ENCODE measurements around the gene TTLL12. TPM values are rescaled to one million over a fixed set of nuclear protein-coding genes. Genes with fewer than 3 reads are reported as not detected.
A peak's percentile ranks its signal among the peaks of the same experiment; 100 is the strongest.

The TTLL12 gene
- total RNA-seq, 1 donor from 2014 or later = 53.7 TPM

DNA sequence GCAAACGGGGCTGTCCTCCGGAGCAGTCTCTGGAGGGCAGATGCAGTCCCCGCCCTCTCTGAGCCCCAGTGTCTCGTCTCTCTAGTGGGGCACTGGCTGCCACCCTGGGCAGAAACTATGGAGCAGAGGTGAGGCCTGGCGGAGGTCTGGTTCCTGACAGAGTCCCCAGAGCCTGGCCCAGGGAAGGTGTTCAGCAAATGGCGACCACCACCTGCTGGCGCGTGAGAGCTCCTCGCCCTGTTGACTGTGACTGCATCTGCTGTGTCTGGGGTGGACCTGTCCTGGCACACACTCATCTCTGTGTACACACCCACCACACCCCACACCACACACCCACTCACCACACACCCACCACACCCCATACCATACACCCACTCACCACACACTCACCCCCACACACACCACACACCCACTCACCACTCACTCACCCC is 18.3 kb upstream of the TTLL12 start:
- no peaks in the 10 kb centered on the region for H3K27me3 ChIP-seq (ENCODE audit: control insufficient read depth, insufficient read depth, low read length)
- H3K36me3 ChIP-seq (ENCODE audit: control insufficient read depth, insufficient read depth, low read length) = no peaks in the 10 kb centered on the region
- TF ChIP-seq, protein P1, sequence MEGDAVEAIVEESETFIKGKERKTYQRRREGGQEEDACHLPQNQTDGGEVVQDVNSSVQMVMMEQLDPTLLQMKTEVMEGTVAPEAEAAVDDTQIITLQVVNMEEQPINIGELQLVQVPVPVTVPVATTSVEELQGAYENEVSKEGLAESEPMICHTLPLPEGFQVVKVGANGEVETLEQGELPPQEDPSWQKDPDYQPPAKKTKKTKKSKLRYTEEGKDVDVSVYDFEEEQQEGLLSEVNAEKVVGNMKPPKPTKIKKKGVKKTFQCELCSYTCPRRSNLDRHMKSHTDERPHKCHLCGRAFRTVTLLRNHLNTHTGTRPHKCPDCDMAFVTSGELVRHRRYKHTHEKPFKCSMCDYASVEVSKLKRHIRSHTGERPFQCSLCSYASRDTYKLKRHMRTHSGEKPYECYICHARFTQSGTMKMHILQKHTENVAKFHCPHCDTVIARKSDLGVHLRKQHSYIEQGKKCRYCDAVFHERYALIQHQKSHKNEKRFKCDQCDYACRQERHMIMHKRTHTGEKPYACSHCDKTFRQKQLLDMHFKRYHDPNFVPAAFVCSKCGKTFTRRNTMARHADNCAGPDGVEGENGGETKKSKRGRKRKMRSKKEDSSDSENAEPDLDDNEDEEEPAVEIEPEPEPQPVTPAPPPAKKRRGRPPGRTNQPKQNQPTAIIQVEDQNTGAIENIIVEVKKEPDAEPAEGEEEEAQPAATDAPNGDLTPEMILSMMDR (IDR thresholded peaks at IDR 0.05; ENCODE audit: insufficient read depth, low read length, severe bottlenecking) = no peak
- no peak for DNase-seq (ENCODE audit: low read depth)
- no peak for FAIRE-seq
- H3K4me3 ChIP-seq (ENCODE audit: low read depth, low read length) = no peak overlapping the region

DNA sequence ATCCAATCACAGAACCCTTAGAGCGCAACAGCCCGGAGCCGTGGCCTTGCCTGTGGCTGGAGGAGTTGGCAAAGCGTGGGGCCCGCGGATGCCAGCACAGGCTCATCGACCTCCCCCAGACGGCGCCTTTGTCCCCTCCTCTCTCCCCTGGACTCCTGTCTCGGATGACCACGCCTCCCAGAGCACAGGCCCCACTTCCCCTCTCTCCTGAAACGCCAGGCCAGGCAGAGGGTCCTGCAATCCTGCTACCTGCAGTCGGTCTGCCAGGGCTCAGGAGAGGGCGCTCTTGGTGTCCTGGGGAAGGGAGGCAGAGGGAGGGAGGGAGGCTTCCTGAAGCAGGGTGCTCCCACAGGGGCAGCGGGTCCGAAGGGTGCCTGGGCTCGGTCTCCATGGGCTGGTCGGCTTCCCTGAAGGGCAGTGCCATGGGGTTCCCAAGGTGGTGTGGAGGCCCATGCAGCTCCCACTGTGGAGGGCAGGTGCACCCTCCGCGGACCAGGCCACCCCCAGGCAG is 16.6 kb upstream of the TTLL12 start:
- TF ChIP-seq, protein P1 (IDR thresholded peaks at IDR 0.05; ENCODE audit: insufficient read depth, low read length, severe bottlenecking) = no peak
- FAIRE-seq = no peak
- H3K4me3 ChIP-seq (ENCODE audit: low read depth, low read length) = no peak overlapping the region

DNA sequence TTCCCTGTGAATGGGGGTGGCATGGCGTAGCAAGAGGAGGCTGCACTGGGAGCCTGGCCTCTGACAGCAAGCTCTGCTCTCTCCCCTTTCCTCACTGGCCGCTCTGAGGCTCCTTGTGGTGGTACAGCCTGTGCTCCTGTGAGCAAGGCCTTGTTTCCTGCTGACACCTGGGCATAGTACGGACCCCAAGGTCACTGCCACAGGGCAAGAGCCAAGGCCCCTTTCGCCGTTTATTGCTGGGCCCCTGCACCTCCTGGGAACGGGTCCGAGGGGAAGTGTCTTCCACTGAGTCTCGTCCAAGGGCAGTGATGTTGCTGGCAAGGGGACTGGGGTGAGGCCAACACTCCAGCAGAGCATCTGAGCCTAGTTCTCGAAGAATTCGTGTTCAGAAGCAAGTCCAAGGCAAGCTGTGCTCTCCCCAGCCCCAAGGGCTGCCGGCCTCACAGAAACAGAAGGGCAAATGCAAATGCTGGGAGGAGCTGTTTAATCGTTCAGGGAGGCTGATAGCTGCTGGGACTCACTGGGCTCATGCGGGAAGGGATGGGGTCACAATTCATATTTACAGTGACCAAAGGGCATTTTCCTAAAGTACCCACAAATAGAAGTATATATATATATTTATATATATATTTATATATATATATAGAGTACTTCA is 15.9 kb upstream of the TTLL12 start:
- Histone ChIP-seq H3K36me3 (ENCODE audit: control insufficient read depth, insufficient read depth, low read length) (no peaks in the 10 kb centered on the region), H3K27me3 (ENCODE audit: control insufficient read depth, insufficient read depth, low read length) (no peaks in the 10 kb centered on the region), H3K4me3 (ENCODE audit: low read depth, low read length) (no peak overlapping the region)
- no peak for FAIRE-seq
- TF ChIP-seq, protein P1 (IDR thresholded peaks at IDR 0.05; ENCODE audit: insufficient read depth, low read length, severe bottlenecking) = no peak
- DNase-seq (ENCODE audit: low read depth) = no peak

More for the DNA sequence above, 16.6 kb upstream of the TTLL12 start:
- DNase-seq (ENCODE audit: low read depth) = no peak
- H3K36me3 ChIP-seq (ENCODE audit: control insufficient read depth, insufficient read depth, low read length) = no peaks in the 10 kb centered on the region
- no peaks in the 10 kb centered on the region for H3K27me3 ChIP-seq (ENCODE audit: control insufficient read depth, insufficient read depth, low read length)

DNA sequence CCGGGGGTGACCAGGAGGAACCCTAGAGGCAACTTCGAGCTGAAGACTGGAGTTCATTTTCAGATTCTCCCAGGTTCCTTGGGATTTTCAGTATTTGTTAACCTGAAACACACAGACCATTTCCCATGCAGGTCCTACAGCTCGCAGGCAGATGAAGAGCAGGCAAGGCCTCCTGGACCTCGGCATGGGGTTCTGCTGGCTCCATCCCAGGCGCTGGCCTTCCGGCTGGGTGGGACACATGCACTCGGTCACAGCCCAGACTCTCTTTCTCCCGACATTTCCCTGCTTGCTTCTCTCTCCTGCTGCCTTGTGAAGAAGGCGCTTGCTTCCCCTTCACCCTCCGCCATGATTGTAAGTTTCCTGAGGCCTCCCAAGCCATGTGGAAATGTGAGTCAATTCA is 15.4 kb upstream of the TTLL12 start:
- FAIRE-seq (no peak), DNase-seq (ENCODE audit: low read depth) (no peak)
- Histone ChIP-seq H3K36me3 (ENCODE audit: control insufficient read depth, insufficient read depth, low read length) (no peaks in the 10 kb centered on the region), H3K27me3 (ENCODE audit: control insufficient read depth, insufficient read depth, low read length) (peaks cover 4% of the 10 kb centered on the region), H3K4me3 (ENCODE audit: low read depth, low read length) (no peak overlapping the region)
- TF ChIP-seq, protein P1 (IDR thresholded peaks at IDR 0.05; ENCODE audit: insufficient read depth, low read length, severe bottlenecking) = no peak

DNA sequence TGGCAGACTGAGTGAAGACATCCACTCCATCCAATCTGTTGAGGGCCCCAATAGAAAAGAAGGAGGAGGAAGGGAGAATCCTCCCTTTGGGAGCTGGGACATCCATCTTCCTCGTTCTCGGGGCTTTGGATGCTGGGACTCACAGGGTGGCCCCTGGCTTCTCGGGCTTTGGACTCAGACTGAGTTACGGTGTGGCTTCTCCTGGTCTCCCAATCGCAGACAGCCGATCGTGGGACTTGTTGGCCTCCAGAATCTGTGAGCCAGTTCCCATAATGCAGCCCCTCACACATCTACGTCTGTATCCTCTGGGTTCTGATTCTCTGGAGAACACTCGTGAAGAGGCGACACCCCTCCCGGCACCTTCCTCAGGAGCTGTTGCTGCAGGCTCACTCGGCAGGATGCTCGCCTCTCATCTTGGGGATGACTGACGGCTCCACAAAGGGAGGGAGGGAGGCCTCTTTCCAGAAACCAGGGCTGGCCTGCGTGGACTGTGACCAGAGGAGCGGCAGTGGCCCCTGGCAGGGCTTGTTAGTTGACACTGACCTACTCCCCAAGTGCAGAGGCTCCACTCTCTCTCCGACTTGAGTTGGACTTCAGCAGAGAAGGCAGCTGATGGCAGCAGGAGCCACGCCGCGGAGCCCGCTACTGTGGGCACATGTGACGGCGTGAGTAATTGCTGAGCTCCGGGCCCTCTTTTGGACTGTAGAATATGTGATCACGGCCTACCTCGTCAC is 14.7 kb upstream of the TTLL12 start:
- Histone ChIP-seq H3K4me3 (ENCODE audit: low read depth, low read length) (no peak overlapping the region), H3K27me3 (ENCODE audit: control insufficient read depth, insufficient read depth, low read length) (peaks cover 4% of the 10 kb centered on the region), H3K36me3 (ENCODE audit: control insufficient read depth, insufficient read depth, low read length) (no peaks in the 10 kb centered on the region)
- DNase-seq (ENCODE audit: low read depth) (no peak), FAIRE-seq (peak; percentile 88)
- TF ChIP-seq, protein P1 (IDR thresholded peaks at IDR 0.05; ENCODE audit: insufficient read depth, low read length, severe bottlenecking) = no peak

All from bronchial epithelial cell (primary cell).